ENCODE data around the gene CLDN11.

The CLDN11 gene

GRCh38 chr3:170470063-170471016, 51.7 kb downstream of the CLDN11 start:
- DNase-seq (ENCODE audit: low read depth): no peak

GRCh38 chr3:170471149-170471548, 52.5 kb downstream of the CLDN11 start:
- DNase-seq (ENCODE audit: low read depth): no peak

- no peak for DNase-seq (ENCODE audit: low read depth)
Observed at GRCh38 chr3:170473358-170473757, 54.7 kb downstream of the CLDN11 start.

- no peak for DNase-seq (ENCODE audit: low read depth)
Observed at GRCh38 chr3:170475092-170475685, 56.5 kb downstream of the CLDN11 start.

- DNase-seq (ENCODE audit: low read depth): no peak
Observed at GRCh38 chr3:170476291-170476690, 57.6 kb downstream of the CLDN11 start.

- no peak for DNase-seq (ENCODE audit: low read depth)
Observed at GRCh38 chr3:170477395-170477794, 58.7 kb downstream of the CLDN11 start.

- DNase-seq (ENCODE audit: low read depth): no peak
Observed at GRCh38 chr3:170480111-170480510, 61.4 kb downstream of the CLDN11 start.

- no peak for DNase-seq (ENCODE audit: low read depth)
Observed at GRCh38 chr3:170482199-170482598, 63.5 kb downstream of the CLDN11 start.

- no peak for DNase-seq (ENCODE audit: low read depth)
Observed at GRCh38 chr3:170483485-170484262, 65.0 kb downstream of the CLDN11 start.
